HG03432 (cell line): ENCODE measurements around the gene PSIP1.
"Not testable (repeated sequence)": the region's sequence is repeated elsewhere in the genome, so short reads cannot be mapped to it uniquely, and the experiment has no call there.

ENCODE experiments used
- ATAC-seq: cut with Tn5 transposase; IDR thresholded peaks from one replicate; pipeline ENCODE4 v1.9.1; 2021; ENCODE audit warnings: mild to moderate bottlenecking, moderate library complexity; ENCODE audit not compliant: unreplicated experiment

Gene PSIP1

GRCh38 chr9:15441841-15442240 is 68.9 kb downstream of the PSIP1 start:
- ATAC-seq = not testable (repeated sequence)

GRCh38 chr9:15438891-15439290 is 71.9 kb downstream of the PSIP1 start:
- no peak for ATAC-seq

- peak; percentile 68 for ATAC-seq
Measured at GRCh38 chr9:15433661-15434060, 77.1 kb downstream of the PSIP1 start.

GRCh38 chr9:15433191-15433590 is 77.6 kb downstream of the PSIP1 start:
- no peak for ATAC-seq

GRCh38 chr9:15430920-15431844 is 79.6 kb downstream of the PSIP1 start:
- no peak for ATAC-seq

GRCh38 chr9:15427702-15428101 is 83.1 kb downstream of the PSIP1 start:
- ATAC-seq = not testable (repeated sequence)

- peak; percentile 39 for ATAC-seq
Measured at GRCh38 chr9:15426019-15426418, 84.8 kb downstream of the PSIP1 start.

GRCh38 chr9:15423231-15423985 is 87.4 kb downstream of the PSIP1 start:
- no peak for ATAC-seq

- peak; percentile 97 for ATAC-seq
Measured at GRCh38 chr9:15422372-15423230, 88.2 kb downstream of the PSIP1 start, which contains the start of gene SNAPC3. SNAPC3 (plus strand) TSS chr9:15422876; CDS start chr9:15422880, 4 bp downstream.

GRCh38 chr9:15421990-15422371 is 88.8 kb downstream of the PSIP1 start:
- ATAC-seq = no peak

- ATAC-seq = no peak
Measured at GRCh38 chr9:15421532-15421931, 89.2 kb downstream of the PSIP1 start.

- no peak for ATAC-seq
Measured at GRCh38 chr9:15420796-15421195, 90.0 kb downstream of the PSIP1 start.

- no peak for ATAC-seq
Measured at GRCh38 chr9:15417626-15418025, 93.1 kb downstream of the PSIP1 start.

GRCh38 chr9:15416880-15417279 is 93.9 kb downstream of the PSIP1 start:
- peak; percentile 60 for ATAC-seq
